HCT116 (cell line): ENCODE data around the gene RIMBP2. TPM values are rescaled to one million over a fixed set of nuclear protein-coding genes. Genes with fewer than 3 reads are reported as not detected.

Source experiments
- ATAC-seq: fragments of 200-7000 bp; cut with Tn5 transposase; 2 replicates; pipeline ENCODE4 v1.9.1; 2020; ENCODE audit warnings: mild to moderate bottlenecking, moderate library complexity
- BruUV-seq: library from RNA; stranded (reverse); fragments of 400-500 nt; replicated peaks from 2 replicates; lab custom pipeline; 2021; lab: Mats Ljungman, UMichigan
- CTCF ChIA-PET: fragments of 300-600 bp; sonication (Branson Sonifier 250); formaldehyde crosslinking; loops from one replicate; lab custom pipeline; 2021; ENCODE audit warnings: antibody characterized with exemption; lab: Charles Lee
- POLR2A ChIA-PET: fragments of 300-600, 350-600 bp; sonication (Branson Sonifier 250); formaldehyde crosslinking; loops from one replicate; lab custom pipeline; 2021; ENCODE audit warnings: antibody characterized with exemption; lab: Charles Lee
- RAD21 ChIA-PET, 2 experiments: fragments of 300-600 bp; sonication (Branson Sonifier 250); formaldehyde crosslinking; loops; one replicate each; lab custom pipeline; 2023; ENCODE audit warnings: low total read pairs in 2 of 2; ENCODE audit not compliant: uncharacterized antibody in 2 of 2, unreplicated experiment in 2 of 2, low non-redundant PET in 1 of 2; lab: Charles Lee
- DNase-seq: peaks from one replicate; pipeline ENCODE4 v3.0.0-alpha.2; 2010; ENCODE audit warnings: low read depth, low spot score
- H2AFZ ChIP-seq: fragments of 200-600 bp; shearing (Covaris generic), sonication (generic); 2 replicates; pipeline ENCODE4 v1.6.1; 2017; ENCODE audit warnings: low read depth, mixed run types, mixed read lengths, antibody characterized with exemption, low read length; ENCODE audit not compliant: poor library complexity, severe bottlenecking
- H3K27ac ChIP-seq: 2 replicates; pipeline ENCODE4 v1.5.1; 2012; ENCODE audit warnings: low read depth, low read length
- H3K27me3 ChIP-seq: fragments of 200-600 bp; sonication (generic); 2 replicates; pipeline ENCODE4 v1.6.1; 2016; ENCODE audit warnings: mixed run types, low read length, mixed read lengths; ENCODE audit not compliant: insufficient read depth
- H3K36me3 ChIP-seq, 2 experiments: fragments of 200-500 bp in 1 of 2; fragments of 200-600 bp in 1 of 2; sonication (Bioruptor generic) in 1 of 2; sonication (generic) in 1 of 2; 2 replicates each; pipeline versions ENCODE4 v1.5.1 to v1.6.1; 2014 to 2016; ENCODE audit warnings: low read length in 2 of 2, inconsistent platforms in 1 of 2, mixed read lengths in 1 of 2, mixed run types in 1 of 2; ENCODE audit not compliant: insufficient read depth in 2 of 2, control insufficient read depth in 1 of 2
- H3K4me1 ChIP-seq, 2 experiments: fragments of 200-600 bp in 1 of 2; sonication (generic) in 1 of 2; 2 replicates each; pipeline versions ENCODE4 v1.5.1 to v1.6.1; 2012 to 2017; ENCODE audit warnings: low read length in 2 of 2, inconsistent platforms in 1 of 2, mild to moderate bottlenecking in 1 of 2, mixed read lengths in 1 of 2, mixed run types in 1 of 2, moderate library complexity in 1 of 2; ENCODE audit not compliant: insufficient read depth in 2 of 2, control insufficient read depth in 1 of 2
- H3K4me2 ChIP-seq: fragments of 200-600 bp; sonication (generic); 2 replicates; pipeline ENCODE4 v1.6.1; 2017; ENCODE audit warnings: mixed run types, low read length, mixed read lengths
- H3K4me3 ChIP-seq, 2 experiments: fragments of 200-600 bp in 1 of 2; sonication (generic) in 1 of 2; replicated peaks in 1 of 2; 2 replicates each; pipeline ENCODE4 v1.5.1; 2011 to 2016; ENCODE audit warnings: low read length in 2 of 2, control low read depth in 1 of 2, low read depth in 1 of 2, mild to moderate bottlenecking in 1 of 2, mixed read lengths in 1 of 2, mixed run types in 1 of 2
- H3K79me2 ChIP-seq: fragments of 200-600 bp; sonication (generic); 2 replicates; pipeline ENCODE4 v1.6.1; 2017; ENCODE audit warnings: mild to moderate bottlenecking, mixed run types, low read length, moderate library complexity, mixed read lengths; ENCODE audit not compliant: insufficient read depth
- H3K9ac ChIP-seq: fragments of 200-600 bp; sonication (generic); 2 replicates; pipeline ENCODE4 v1.6.1; 2016; ENCODE audit warnings: low read length, mixed read lengths
- H3K9me2 ChIP-seq: fragments of 200-600 bp; sonication (generic), shearing (Covaris generic); 2 replicates; pipeline ENCODE4 v1.6.1; 2017; ENCODE audit warnings: mixed run types, mild to moderate bottlenecking, moderate library complexity; ENCODE audit not compliant: insufficient read depth
- H3K9me3 ChIP-seq, 2 experiments: fragments of 200-500 bp in 1 of 2; fragments of 200-600 bp in 1 of 2; sonication (Bioruptor generic) in 1 of 2; sonication (generic) in 1 of 2; 2 replicates each; pipeline ENCODE4 v1.6.1; 2014 to 2017; ENCODE audit warnings: low read length in 2 of 2, mixed read lengths in 2 of 2, inconsistent platforms in 1 of 2, low read depth in 1 of 2, mild to moderate bottlenecking in 1 of 2, mixed run types in 1 of 2, moderate library complexity in 1 of 2; ENCODE audit not compliant: control insufficient read depth in 1 of 2, insufficient read depth in 1 of 2
- H4K20me1 ChIP-seq: fragments of 200-600 bp; sonication (generic), shearing (Covaris generic); 2 replicates; pipeline ENCODE4 v1.6.1; 2017; ENCODE audit warnings: mixed run types, mild to moderate bottlenecking, moderate library complexity; ENCODE audit not compliant: insufficient read depth
- CBX3 ChIP-seq: IDR thresholded peaks from 2 replicates; pipeline ENCODE4 v1.6.1; 2012; ENCODE audit warnings: low read depth
- EGR1 ChIP-seq: IDR thresholded peaks from 2 replicates; pipeline ENCODE4 v1.6.1; 2012; ENCODE audit warnings: low read depth
- EZH2 ChIP-seq: fragments of 200-600 bp; sonication (generic); IDR thresholded peaks from 2 replicates; pipeline ENCODE4 v1.6.1; 2017; ENCODE audit warnings: antibody characterized with exemption, mixed run types
- FOSL1 ChIP-seq: IDR thresholded peaks from 2 replicates; pipeline ENCODE4 v1.6.1; 2012; ENCODE audit warnings: low read depth
- MAX ChIP-seq: IDR thresholded peaks from 2 replicates; pipeline ENCODE4 v1.6.1; 2012
- POLR2A ChIP-seq: IDR thresholded peaks from 2 replicates; pipeline ENCODE4 v1.7.0; 2011; ENCODE audit warnings: borderline replicate concordance; ENCODE audit not compliant: insufficient read depth, insufficient read length; ENCODE audit errors: extremely low read depth
- SIN3A ChIP-seq: IDR thresholded peaks from 2 replicates; pipeline ENCODE4 v1.6.1; 2012; ENCODE audit warnings: low read depth
- SRF ChIP-seq: IDR thresholded peaks from 2 replicates; pipeline ENCODE4 v1.6.1; 2012; ENCODE audit warnings: low read depth
- YY1 ChIP-seq: IDR thresholded peaks from 2 replicates; pipeline ENCODE4 v1.6.1; 2011; ENCODE audit warnings: low read length, low read depth, moderate library complexity, mild to moderate bottlenecking; ENCODE audit not compliant: insufficient replicate concordance; ENCODE audit errors: extremely low read depth
- ZFX ChIP-seq: fragments of 450-650 bp; IDR thresholded peaks from 2 replicates; pipeline ENCODE4 v1.6.1; 2017
- intact Hi-C: fragments of 100-400 bp; cut with micrococcal nuclease; formaldehyde crosslinking; loops from 2 replicates; pipeline ENCODE4 v1.10.0; 2022
- total RNA-seq: library from RNA; stranded (reverse); gene quantifications from one replicate; pipeline ENCODE4 v1.2.1, GENCODE V29; 2021; ENCODE audit not compliant: unreplicated experiment

RIMBP2 gene
- total RNA-seq, 1 experiment from 2014 or later = not detected

- H2AFZ ChIP-seq = no peak overlapping the region
- no peaks in the 10 kb centered on the region for H3K9me2 ChIP-seq
- H3K36me3 ChIP-seq = no peaks in the 10 kb centered on the region
- H3K9ac ChIP-seq = no peak overlapping the region
- no peak overlapping the region for H3K4me2 ChIP-seq
- peaks cover 3% of the 10 kb centered on the region; the same call in 1 of the 2 replicates for H3K27me3 ChIP-seq
- TF ChIP-seq FOSL1 = no peak
- no peak for TF ChIP-seq EGR1
- TF ChIP-seq CBX3 = no peak
- TF ChIP-seq YY1 = no peak
- no peak for TF ChIP-seq MAX
- no peak for TF ChIP-seq ZFX
- no peak for TF ChIP-seq SIN3A
- TF ChIP-seq POLR2A = no peak
- no peak for TF ChIP-seq SRF
- DNase-seq (no peak), ATAC-seq (no peak)
- no TSS peak for BruUV-seq
- ChIA-PET RAD21 (no interaction called here), CTCF (no interaction called here), POLR2A (no interaction called here)
- no peaks in the 10 kb centered on the region for H3K9me3 ChIP-seq
- intact Hi-C loops = no loop called here
- no peaks in the 10 kb centered on the region for H3K79me2 ChIP-seq
- no peaks in the 10 kb centered on the region for H3K4me1 ChIP-seq
- no peak overlapping the region for H3K27ac ChIP-seq
- H4K20me1 ChIP-seq = no peaks in the 10 kb centered on the region
- H3K4me3 ChIP-seq = no peak overlapping the region
Observed at GRCh38 chr12:130357729-130358330, 358.3 kb downstream of the RIMBP2 start.

GRCh38 chr12:130357241-130357640 lies 358.9 kb downstream of the RIMBP2 start:
- no peak overlapping the region for H3K4me2 ChIP-seq
- no peak overlapping the region for H3K4me3 ChIP-seq
- ChIA-PET CTCF (no interaction called here), POLR2A (no interaction called here), RAD21 (no interaction called here)
- H3K36me3 ChIP-seq = no peaks in the 10 kb centered on the region
- no peak overlapping the region for H3K27ac ChIP-seq
- no TSS peak for BruUV-seq
- H2AFZ ChIP-seq = no peak overlapping the region
- TF ChIP-seq EZH2 = no peak
- no peak for TF ChIP-seq CBX3
- ATAC-seq = no peak
- no peak overlapping the region for H3K9ac ChIP-seq
- no peaks in the 10 kb centered on the region for H3K9me3 ChIP-seq
- peaks cover 3% of the 10 kb centered on the region; the same call in 1 of the 2 replicates for H3K27me3 ChIP-seq
- no peaks in the 10 kb centered on the region for H3K4me1 ChIP-seq
- H4K20me1 ChIP-seq = no peaks in the 10 kb centered on the region
- intact Hi-C loops = no loop called here
- DNase-seq = no peak
- no peaks in the 10 kb centered on the region for H3K79me2 ChIP-seq
- H3K9me2 ChIP-seq = no peaks in the 10 kb centered on the region
